Liver (tissue), 9 donors: ENCODE measurements around the gene RNF141. TPM values are rescaled to one million over a fixed set of nuclear protein-coding genes. Genes with fewer than 3 reads are reported as not detected.

Experiments
- DNase-seq: peaks from one replicate; pipeline ENCODE4 v3.0.0-alpha.2; 2017; ENCODE audit warnings: low spot score
- H3K27ac ChIP-seq, 2 donors: one replicate each; pipeline ENCODE4 v1.7.0; 2013; ENCODE audit warnings: inconsistent platforms in 2 of 2, low read length in 2 of 2, control low read depth in 1 of 2, low read depth in 1 of 2, mild to moderate bottlenecking in 1 of 2
- H3K27me3 ChIP-seq, 4 donors: one replicate each; pipeline versions ENCODE4 v1.6.1 to v1.7.0; 2013; ENCODE audit warnings: low read length in 3 of 4, inconsistent platforms in 1 of 4, mild to moderate bottlenecking in 1 of 4, moderate library complexity in 1 of 4; ENCODE audit not compliant: control insufficient read depth in 4 of 4, insufficient read depth in 4 of 4
- H3K36me3 ChIP-seq, 4 donors: one replicate each; pipeline versions ENCODE4 v1.6.1 to v1.7.0; 2013; ENCODE audit warnings: low read length in 3 of 4, mild to moderate bottlenecking in 3 of 4, low read depth in 1 of 4, moderate library complexity in 1 of 4; ENCODE audit not compliant: control insufficient read depth in 4 of 4, insufficient read depth in 3 of 4
- H3K4me1 ChIP-seq, 4 donors: one replicate each; pipeline versions ENCODE4 v1.6.1 to v1.7.0; 2013; ENCODE audit warnings: low read length in 3 of 4, mild to moderate bottlenecking in 3 of 4, moderate library complexity in 1 of 4; ENCODE audit not compliant: control insufficient read depth in 4 of 4, insufficient read depth in 4 of 4
- H3K4me3 ChIP-seq, 3 donors: one replicate each; pipeline versions ENCODE4 v1.6.1 to v1.7.0; 2013; ENCODE audit warnings: low read length in 3 of 3, control low read depth in 1 of 3, low read depth in 1 of 3, mild to moderate bottlenecking in 1 of 3
- H3K9ac ChIP-seq, 2 donors: one replicate each; pipeline ENCODE4 v1.7.0; 2013; ENCODE audit warnings: low read length in 2 of 2, mild to moderate bottlenecking in 2 of 2, moderate library complexity in 2 of 2, control low read depth in 1 of 2, low read depth in 1 of 2
- H3K9me3 ChIP-seq, 4 donors: one replicate each; pipeline versions ENCODE4 v1.6.1 to v1.7.0; 2013; ENCODE audit warnings: low read length in 3 of 4; ENCODE audit not compliant: control insufficient read depth in 4 of 4
- EGR1 ChIP-seq, 2 donors: IDR thresholded peaks; 2 replicates each; pipeline ENCODE4 v1.6.1; 2016 to 2018; ENCODE audit warnings: antibody characterized with exemption in 2 of 2, low read depth in 2 of 2
- FOXA2 ChIP-seq: IDR thresholded peaks from 2 replicates; pipeline ENCODE4 v1.6.1; 2016; ENCODE audit warnings: antibody characterized with exemption
- GABPA ChIP-seq, 2 donors: IDR thresholded peaks in 1 of 2; conservative IDR thresholded peaks in 1 of 2; 2 replicates each; pipeline ENCODE4 v1.6.1; 2016; ENCODE audit warnings: antibody characterized with exemption in 2 of 2, mild to moderate bottlenecking in 1 of 2, moderate library complexity in 1 of 2
- HNF4A ChIP-seq, 2 donors: conservative IDR thresholded peaks; 2 replicates each; pipeline ENCODE4 v1.6.1; 2016; ENCODE audit warnings: antibody characterized with exemption in 2 of 2, mild to moderate bottlenecking in 2 of 2
- HNF4G ChIP-seq: IDR thresholded peaks from 2 replicates; pipeline ENCODE4 v1.6.1; 2016; ENCODE audit warnings: antibody characterized with exemption
- JUND ChIP-seq, 2 donors: IDR thresholded peaks; 2 replicates each; pipeline ENCODE4 v1.6.1; 2016; ENCODE audit warnings: antibody characterized with exemption in 2 of 2
- NR2F2 ChIP-seq: IDR thresholded peaks from 2 replicates; pipeline ENCODE4 v1.6.1; 2016; ENCODE audit warnings: antibody characterized with exemption
- RXRA ChIP-seq, 2 donors: IDR thresholded peaks; 2 replicates each; pipeline ENCODE4 v1.6.1; 2017 to 2018; ENCODE audit warnings: antibody characterized with exemption in 2 of 2, mild to moderate bottlenecking in 1 of 2
- SP1 ChIP-seq: IDR thresholded peaks from 2 replicates; pipeline ENCODE4 v1.6.1; 2018; ENCODE audit warnings: antibody characterized with exemption, mild to moderate bottlenecking
- TAF1 ChIP-seq: conservative IDR thresholded peaks from 2 replicates; pipeline ENCODE4 v1.6.1; 2016; ENCODE audit warnings: antibody characterized with exemption, mild to moderate bottlenecking
- WGBS: extraction: QIAGEN DNeasy Blood & Tissue Kit; methylation state at CpG from one replicate; pipeline ENCODE4 v1.1.7; 2013; 5-methylcytosine and 5-hydroxymethylcytosine counted together
- polyA plus RNA-seq, 2 donors: library from polyadenylated mRNA; stranded (reverse) in 1 of 2; unstranded in 1 of 2; fragments of 200-250 nt in 1 of 2; fragments of >200 nt in 1 of 2; fragmentation: Nextera tagmentation in 1 of 2; extraction: Ambion mirVana in 1 of 2; gene quantifications; one replicate each; pipeline versions ENCODE4 v1.2.1 to v1.2.3, GENCODE V29; 2013 to 2015
- total RNA-seq, 2 donors: library from RNA; depleted of rRNA; stranded (reverse); fragments of >200 nt; gene quantifications; one replicate each; pipeline ENCODE4 v1.2.3, GENCODE V29; 2014
- TF ChIP-seq, protein P1 (sequence below): IDR thresholded peaks from 2 replicates; pipeline ENCODE4 v1.6.1; 2016; ENCODE audit warnings: antibody characterized with exemption
- TF ChIP-seq, protein P2 (sequence below): IDR thresholded peaks from 2 replicates; pipeline ENCODE4 v1.6.1; 2016; ENCODE audit warnings: antibody characterized with exemption
- TF ChIP-seq, protein P3 (sequence below): IDR thresholded peaks from 2 replicates; pipeline ENCODE4 v1.6.1; 2016; ENCODE audit warnings: antibody characterized with exemption
- TF ChIP-seq, protein P4 (sequence below): IDR thresholded peaks from 2 replicates; pipeline ENCODE4 v1.6.1; 2016; ENCODE audit warnings: antibody characterized with exemption, mild to moderate bottlenecking
- TF ChIP-seq, protein P5 (sequence below): fragments of 150-350 bp; IDR thresholded peaks from 2 replicates; pipeline ENCODE4 v1.5.1; 2017; ENCODE audit warnings: improper control_type of control experiment, low read depth, low read length; ENCODE audit not compliant: missing input control
- donor health status: healthy.
- donor health status: healthy.
- donor health status: healthy.
- donor health status: healthy.
- donor health status: healthy.

RNF141 gene
- total and polyA plus RNA-seq, 4 donors = 6.9 to 14.6 (median 13.0) TPM

DNA sequence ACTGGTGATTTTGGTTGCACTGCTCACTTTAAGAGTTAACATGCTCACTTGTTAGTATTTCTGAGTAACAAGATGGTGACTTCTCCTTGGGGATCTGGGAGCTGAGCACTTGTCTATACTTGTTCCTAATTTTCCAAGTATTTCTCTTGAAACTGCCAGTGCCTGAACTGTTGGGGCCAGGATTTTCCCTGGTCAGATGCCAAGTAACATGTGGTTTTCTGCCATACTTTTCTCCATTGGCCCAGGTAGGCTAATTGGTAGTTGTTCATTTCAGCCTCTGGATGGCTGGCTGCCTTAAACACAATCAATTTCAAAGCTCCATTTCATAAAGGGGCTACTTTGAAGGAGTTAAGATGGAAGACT lies 35.0 kb downstream of the RNF141 start:
- Histone ChIP-seq H3K4me1 (no peaks in the 10 kb centered on the region), H3K4me3 (no peak overlapping the region), H3K36me3 (peaks cover 0 to 2% (median 0%) of the 10 kb centered on the region in 4 donors), H3K27me3 (no peaks in the 10 kb centered on the region), H3K27ac (no peak overlapping the region), H3K9ac (no peak overlapping the region), H3K9me3 (no peaks in the 10 kb centered on the region)
- DNase-seq = no peak
- TF ChIP-seq, protein P1, sequence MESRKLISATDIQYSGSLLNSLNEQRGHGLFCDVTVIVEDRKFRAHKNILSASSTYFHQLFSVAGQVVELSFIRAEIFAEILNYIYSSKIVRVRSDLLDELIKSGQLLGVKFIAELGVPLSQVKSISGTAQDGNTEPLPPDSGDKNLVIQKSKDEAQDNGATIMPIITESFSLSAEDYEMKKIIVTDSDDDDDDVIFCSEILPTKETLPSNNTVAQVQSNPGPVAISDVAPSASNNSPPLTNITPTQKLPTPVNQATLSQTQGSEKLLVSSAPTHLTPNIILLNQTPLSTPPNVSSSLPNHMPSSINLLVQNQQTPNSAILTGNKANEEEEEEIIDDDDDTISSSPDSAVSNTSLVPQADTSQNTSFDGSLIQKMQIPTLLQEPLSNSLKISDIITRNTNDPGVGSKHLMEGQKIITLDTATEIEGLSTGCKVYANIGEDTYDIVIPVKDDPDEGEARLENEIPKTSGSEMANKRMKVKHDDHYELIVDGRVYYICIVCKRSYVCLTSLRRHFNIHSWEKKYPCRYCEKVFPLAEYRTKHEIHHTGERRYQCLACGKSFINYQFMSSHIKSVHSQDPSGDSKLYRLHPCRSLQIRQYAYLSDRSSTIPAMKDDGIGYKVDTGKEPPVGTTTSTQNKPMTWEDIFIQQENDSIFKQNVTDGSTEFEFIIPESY = no peak
- TF ChIP-seq SP1 (no peak), NR2F2 (no peak), EGR1 (IDR thresholded peaks at IDR 0.05; ENCODE audit: low read depth in 2 of 2) (no peak), RXRA (IDR thresholded peaks at IDR 0.05) (no peak), GABPA (IDR thresholded peaks at IDR 0.05 in 1 of 2, conservative IDR thresholded peaks at IDR 0.05 in 1 of 2) (no peak)
- TF ChIP-seq, protein P2, sequence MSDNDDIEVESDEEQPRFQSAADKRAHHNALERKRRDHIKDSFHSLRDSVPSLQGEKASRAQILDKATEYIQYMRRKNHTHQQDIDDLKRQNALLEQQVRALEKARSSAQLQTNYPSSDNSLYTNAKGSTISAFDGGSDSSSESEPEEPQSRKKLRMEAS = no peak
- TF ChIP-seq, protein P3, sequence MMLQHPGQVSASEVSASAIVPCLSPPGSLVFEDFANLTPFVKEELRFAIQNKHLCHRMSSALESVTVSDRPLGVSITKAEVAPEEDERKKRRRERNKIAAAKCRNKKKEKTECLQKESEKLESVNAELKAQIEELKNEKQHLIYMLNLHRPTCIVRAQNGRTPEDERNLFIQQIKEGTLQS = no peak
- TF ChIP-seq, protein P4, sequence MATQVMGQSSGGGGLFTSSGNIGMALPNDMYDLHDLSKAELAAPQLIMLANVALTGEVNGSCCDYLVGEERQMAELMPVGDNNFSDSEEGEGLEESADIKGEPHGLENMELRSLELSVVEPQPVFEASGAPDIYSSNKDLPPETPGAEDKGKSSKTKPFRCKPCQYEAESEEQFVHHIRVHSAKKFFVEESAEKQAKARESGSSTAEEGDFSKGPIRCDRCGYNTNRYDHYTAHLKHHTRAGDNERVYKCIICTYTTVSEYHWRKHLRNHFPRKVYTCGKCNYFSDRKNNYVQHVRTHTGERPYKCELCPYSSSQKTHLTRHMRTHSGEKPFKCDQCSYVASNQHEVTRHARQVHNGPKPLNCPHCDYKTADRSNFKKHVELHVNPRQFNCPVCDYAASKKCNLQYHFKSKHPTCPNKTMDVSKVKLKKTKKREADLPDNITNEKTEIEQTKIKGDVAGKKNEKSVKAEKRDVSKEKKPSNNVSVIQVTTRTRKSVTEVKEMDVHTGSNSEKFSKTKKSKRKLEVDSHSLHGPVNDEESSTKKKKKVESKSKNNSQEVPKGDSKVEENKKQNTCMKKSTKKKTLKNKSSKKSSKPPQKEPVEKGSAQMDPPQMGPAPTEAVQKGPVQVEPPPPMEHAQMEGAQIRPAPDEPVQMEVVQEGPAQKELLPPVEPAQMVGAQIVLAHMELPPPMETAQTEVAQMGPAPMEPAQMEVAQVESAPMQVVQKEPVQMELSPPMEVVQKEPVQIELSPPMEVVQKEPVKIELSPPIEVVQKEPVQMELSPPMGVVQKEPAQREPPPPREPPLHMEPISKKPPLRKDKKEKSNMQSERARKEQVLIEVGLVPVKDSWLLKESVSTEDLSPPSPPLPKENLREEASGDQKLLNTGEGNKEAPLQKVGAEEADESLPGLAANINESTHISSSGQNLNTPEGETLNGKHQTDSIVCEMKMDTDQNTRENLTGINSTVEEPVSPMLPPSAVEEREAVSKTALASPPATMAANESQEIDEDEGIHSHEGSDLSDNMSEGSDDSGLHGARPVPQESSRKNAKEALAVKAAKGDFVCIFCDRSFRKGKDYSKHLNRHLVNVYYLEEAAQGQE = no peak

DNA sequence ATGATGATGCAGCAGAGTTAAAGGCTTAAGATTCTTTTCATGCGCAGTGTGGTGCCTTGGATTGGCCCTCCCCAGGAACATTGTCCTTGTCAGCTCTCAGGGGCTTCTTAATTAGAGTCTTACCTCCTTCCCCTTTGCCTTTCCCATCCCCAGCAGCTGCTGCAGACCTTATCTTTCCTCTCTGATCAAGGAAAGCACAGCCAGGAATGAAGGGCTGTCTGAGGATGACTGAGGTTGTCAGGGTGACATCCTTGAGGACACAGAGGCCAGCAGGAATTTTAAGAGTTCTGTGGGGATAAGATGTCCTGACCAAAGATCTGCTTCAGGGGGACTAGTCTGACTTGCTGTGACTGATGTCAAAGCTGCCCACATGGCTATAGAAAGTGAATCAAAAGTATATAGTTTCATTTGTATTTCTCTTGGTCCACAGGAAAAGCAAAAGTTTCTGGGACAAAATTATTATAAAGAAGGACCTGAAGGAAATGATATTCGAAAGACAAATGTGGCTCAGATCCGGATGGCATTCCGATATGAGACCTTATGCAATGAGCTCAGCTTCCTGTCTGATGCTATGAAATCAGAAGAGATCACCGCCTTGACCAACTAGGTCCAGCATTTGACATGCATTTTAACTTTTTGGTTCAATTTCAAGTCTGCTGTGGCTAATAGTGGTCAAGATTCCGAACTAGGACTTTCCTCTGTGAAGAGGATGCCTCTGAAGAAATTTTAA lies 35.5 kb downstream of the RNF141 start:
- Histone ChIP-seq H3K9me3 (no peaks in the 10 kb centered on the region), H3K36me3 (peaks cover 0 to 2% (median 0%) of the 10 kb centered on the region in 4 donors), H3K27me3 (no peaks in the 10 kb centered on the region), H3K4me3 (no peak overlapping the region), H3K27ac (no peak overlapping the region), H3K9ac (no peak overlapping the region), H3K4me1 (no peaks in the 10 kb centered on the region)
- TF ChIP-seq FOXA2 (no peak), TAF1 (no peak), HNF4A (conservative IDR thresholded peaks at IDR 0.05) (no peak), NR2F2 (no peak), JUND (IDR thresholded peaks at IDR 0.05) (no peak), HNF4G (no peak), SP1 (no peak)
- TF ChIP-seq, protein P5, sequence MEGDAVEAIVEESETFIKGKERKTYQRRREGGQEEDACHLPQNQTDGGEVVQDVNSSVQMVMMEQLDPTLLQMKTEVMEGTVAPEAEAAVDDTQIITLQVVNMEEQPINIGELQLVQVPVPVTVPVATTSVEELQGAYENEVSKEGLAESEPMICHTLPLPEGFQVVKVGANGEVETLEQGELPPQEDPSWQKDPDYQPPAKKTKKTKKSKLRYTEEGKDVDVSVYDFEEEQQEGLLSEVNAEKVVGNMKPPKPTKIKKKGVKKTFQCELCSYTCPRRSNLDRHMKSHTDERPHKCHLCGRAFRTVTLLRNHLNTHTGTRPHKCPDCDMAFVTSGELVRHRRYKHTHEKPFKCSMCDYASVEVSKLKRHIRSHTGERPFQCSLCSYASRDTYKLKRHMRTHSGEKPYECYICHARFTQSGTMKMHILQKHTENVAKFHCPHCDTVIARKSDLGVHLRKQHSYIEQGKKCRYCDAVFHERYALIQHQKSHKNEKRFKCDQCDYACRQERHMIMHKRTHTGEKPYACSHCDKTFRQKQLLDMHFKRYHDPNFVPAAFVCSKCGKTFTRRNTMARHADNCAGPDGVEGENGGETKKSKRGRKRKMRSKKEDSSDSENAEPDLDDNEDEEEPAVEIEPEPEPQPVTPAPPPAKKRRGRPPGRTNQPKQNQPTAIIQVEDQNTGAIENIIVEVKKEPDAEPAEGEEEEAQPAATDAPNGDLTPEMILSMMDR = no peak
- TF ChIP-seq, protein P1 = no peak
- TF ChIP-seq, protein P3 = no peak
- no peak for DNase-seq
- WGBS = 85% methylated on average over 6 of the region's 6 CpGs
